Fibroblast of skin of right biceps (primary cell): ENCODE measurements around the gene ZNF768.

ENCODE experiments used
- DNase-seq: peaks from one replicate; pipeline ENCODE4 v3.0.0-alpha.2; 2013

ZNF768 gene

DNA sequence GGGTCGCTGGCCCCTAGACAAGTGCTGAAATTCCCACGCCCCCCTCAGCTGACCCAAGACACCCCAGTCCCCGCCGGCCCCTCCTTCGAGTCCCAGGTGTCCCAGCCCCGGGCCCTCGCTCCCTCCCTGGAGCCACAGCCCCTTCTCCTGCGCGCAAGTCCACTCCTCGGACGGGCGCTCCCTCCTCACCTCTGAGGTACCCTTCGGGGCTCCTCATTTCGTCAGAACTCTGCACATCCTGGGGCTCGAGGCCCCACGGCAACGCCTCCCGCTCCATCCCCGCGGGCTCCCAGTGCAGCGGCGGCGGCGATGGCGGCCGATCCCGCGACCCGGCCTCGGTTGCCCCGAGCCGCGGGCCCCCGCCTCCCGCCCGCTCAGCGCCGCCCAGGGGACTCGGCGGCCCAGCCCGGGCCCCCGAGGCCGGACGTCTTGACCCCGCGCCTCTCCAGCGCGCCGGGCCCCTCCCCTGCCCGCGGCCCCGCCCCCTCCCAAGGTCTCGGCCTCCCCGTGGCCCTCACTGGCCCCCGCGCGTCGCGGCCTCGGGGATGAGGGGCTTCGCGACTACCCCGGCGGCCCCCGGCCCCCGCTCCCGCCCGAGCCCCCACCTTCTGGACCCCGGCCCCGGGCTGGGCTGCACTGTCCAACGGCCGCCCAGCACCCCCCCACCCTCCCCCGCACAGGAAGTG lies at the start of gene ZNF768:
Gene ZNF768, minus strand, starts transcription at position 430 of the 686 bp plus-strand sequence. Its CDS starts 153 bp downstream, at position 277.
- peak; percentile 6 for DNase-seq

DNA sequence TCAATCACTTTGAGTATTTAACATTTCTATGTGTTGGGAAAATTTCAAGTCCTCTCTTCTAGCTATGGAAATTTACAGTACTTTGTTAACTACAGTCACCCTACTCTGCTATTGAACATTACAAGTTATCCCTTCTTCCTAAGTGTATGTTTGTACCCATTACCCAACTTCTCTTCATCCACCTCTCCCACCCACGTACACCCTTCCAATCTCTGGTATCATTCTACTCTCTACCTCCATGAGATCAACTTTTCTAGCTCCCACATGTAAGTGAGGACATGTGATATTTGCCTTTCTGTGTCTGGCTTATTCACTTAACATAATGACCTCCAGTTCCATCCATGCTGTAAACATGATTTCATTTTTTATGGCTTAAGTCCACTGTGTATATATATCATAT lies 48.3 kb upstream of the ZNF768 start:
- no peak for DNase-seq

DNA sequence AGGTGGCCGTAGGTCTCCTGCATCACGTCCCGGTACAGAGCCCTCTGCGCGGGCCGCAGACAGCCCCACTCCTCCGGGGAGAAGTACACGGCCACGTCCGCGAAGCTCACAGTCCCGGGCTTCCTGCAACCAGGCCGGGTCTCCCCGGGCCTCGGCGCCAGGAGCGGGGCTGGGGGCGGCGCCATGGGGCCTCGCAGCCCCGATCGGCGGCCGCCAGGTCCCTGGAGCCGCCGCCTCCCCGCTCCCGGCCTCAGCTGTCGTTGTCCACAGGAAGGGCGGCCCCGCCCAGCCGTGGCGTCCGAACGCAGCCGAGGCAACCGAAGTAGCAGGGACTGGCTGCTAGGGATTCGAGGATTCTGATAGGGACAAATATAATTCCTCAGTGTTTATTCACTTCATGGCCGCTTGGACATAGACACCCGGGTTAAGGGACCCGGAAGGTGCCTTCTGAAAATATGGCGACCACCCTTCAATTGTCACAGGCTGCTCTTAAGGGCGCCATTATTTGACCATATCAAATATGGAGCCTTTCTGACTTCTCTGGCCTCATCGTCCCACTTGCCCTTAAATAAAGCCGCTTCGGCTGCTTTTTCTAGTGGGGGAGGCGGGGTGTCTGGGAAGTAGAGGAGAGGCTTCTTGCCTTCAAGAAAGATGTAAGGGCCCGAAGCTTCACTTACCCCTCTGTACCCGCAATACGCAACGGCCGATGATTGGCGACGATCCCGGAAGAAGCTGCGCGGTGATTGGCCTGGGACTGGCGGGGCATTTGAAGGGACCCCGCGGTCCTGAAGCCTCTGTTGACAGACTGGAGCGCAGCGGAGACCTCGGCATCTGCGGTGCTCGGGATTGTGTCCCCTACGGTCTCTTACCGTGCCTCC lies 45.3 kb upstream of the ZNF768 start, which contains the start of gene ZNF688:
Gene ZNF688, minus strand, starts transcription at position 270 of the 878 bp plus-strand sequence. Its CDS starts 85 bp downstream, at position 185.
- peak; percentile 98 for DNase-seq

- DNase-seq = peak; percentile 31
These were observed 44.5 kb upstream of the ZNF768 start for GRCh38 chr16:30570636-30571444.

- DNase-seq = no peak
These were observed 43.6 kb upstream of the ZNF768 start for GRCh38 chr16:30569746-30570635.

DNA sequence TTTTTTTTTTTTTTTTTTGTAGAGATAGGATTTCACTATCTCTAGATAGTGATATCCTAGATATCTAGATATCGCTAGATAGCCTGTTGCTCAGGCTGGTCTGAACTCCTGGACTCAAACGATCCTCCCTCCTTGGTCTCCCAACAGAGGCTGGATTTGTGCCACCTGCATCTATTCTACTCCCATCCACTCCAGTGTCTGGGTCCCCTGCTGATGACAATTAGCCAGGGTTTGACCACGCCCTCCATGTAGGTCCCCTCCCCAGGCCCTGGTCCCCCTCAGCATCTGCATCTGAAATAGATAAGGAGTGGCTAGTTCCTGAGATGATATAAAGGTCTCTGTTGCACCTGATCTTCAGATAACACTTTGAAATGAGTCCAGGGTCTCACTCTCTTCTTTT lies 42.9 kb upstream of the ZNF768 start:
- no peak for DNase-seq

GRCh38 chr16:30567991-30568638 lies 41.7 kb upstream of the ZNF768 start:
- peak; percentile 43 for DNase-seq

GRCh38 chr16:30567160-30567990 lies 41.0 kb upstream of the ZNF768 start:
- DNase-seq = no peak

GRCh38 chr16:30566531-30566930 lies 40.2 kb upstream of the ZNF768 start:
- no peak for DNase-seq

DNA sequence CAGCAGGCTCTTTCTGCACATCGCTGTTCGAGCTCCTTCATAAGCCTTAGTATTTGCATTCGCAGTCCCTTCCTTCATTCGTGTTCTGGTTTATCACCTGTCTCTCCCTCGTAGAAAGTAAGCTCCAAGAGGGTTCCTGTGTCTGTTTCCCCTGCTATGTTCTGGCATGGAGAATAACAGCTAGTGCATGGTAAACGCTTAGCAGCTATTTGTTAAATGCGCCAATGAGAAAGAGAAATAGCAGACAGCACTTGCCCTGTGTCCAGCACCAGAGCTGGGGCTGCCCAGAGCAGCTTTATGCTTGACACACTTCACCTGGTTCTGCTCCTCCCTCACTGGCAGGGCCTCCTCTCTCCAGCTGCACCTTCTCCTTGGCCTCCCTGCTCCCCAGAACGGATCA lies 39.6 kb upstream of the ZNF768 start:
- no peak for DNase-seq

- no peak for DNase-seq
These were observed 39.2 kb upstream of the ZNF768 start for GRCh38 chr16:30565526-30565925.

DNA sequence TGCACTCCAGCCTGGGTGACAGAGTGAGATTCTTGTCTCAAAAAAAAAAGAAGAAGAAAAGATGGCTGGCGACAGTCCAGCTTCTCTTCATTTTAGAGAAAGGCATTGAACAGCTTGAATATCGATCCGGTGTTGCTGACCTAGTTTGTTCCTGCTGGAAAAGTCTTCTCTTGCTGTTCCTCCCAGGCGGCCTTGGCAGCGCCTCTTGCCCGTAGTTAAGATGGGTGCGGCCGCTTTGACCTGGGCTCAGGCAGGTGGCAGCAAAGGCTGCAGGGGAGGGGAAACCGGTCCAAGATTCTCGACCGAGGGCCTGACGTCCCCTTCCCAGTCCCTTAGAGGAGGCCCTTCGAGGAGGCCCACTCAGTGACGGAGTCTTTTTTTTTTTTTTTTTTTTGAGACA lies 35.7 kb upstream of the ZNF768 start:
- DNase-seq = no peak

DNA sequence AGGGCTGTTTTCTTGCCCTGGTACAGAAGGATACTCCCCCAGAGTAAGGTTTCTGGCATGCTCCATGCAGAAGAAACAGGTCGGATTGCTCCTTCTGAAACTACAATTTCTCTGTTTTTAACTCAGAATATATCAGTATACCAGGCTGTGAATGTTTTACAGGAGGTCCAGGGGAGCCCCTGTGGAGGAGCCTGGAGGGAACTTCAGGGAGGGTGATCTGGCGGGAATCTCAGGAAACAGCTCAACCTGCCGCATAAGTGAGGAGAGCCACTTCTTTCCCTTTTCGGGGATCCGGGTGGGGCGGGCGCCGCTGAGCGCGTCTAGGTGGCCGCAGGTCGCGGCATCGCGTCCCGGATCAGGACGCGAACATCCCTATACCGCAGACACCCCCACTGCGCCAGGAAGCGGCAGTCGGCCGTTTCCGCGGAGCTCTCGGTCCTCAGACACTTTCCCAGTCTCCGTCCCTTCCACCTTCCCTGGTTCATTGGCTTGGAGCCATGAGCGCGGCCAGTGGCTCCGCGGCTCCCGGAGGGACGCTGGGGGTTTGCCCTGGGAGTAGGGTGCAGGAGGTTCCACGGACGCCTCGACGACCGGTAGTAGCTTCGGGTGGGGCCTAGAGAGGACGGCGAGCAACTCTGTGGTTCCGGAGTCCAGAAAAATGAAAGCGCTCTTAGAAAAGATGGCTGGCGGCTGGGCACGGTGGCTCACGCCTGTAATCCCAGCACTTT lies 34.9 kb upstream of the ZNF768 start:
- no peak for DNase-seq

GRCh38 chr16:30559690-30560089 lies 33.3 kb upstream of the ZNF768 start:
- DNase-seq = no peak

DNA sequence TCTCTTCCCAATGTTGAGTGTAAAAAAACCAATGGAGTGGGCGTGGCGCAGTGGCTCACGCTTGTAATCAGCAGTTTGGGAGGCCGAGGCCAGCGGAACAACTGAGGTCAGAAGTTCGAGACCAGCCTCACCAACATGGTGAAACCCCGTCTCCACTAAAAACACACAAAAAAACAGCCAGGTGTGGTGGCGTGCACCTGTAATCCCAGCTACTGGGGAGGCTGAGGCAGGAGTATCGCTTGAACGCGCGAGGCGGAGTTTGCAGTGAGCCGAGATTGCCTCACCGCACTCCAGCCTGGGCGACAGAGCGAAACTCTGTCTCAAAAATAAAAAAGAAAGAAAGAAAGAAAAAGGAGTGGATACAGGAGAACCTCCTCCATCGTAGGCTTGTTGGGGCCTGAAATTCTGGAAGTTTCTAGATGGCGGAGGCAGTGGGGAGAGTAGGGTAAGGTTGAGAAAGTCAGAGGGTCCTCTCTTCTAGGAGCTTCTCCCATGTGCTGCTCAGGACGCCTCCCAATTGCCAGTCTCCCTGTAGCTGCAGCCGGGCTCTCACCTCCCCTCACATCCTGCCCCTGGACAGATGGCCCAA lies 32.5 kb upstream of the ZNF768 start:
- no peak for DNase-seq

GRCh38 chr16:30557957-30558788 lies 31.8 kb upstream of the ZNF768 start, which contains the start of gene ZNF764:
TSS of gene ZNF764 (minus strand) at chr16:30558374. CDS start at chr16:30558182, 192 bp downstream.
- peak; percentile 99 for DNase-seq

DNA sequence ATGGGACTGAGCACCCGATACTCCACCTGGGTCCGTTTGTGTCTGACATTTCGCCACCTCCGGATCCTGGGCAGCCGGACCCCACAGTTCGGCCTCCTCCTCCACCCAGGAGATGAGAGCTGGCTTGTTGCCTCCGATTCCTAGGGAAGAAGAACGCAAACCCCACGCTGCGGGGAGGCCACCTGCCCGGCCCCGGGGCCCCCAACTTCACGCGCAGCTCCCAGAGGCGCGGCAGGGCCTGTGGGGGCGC lies 31.3 kb upstream of the ZNF768 start:
- DNase-seq = no peak

- no peak for DNase-seq
These were observed 29.7 kb upstream of the ZNF768 start for GRCh38 chr16:30556125-30556473.
